Measurements from ENCODE around the gene SLC15A4.
A peak's percentile ranks its signal among the peaks of the same experiment; 100 is the strongest.
"Not testable (repeated sequence)": the region's sequence is repeated elsewhere in the genome, so short reads cannot be mapped to it uniquely, and the experiment has no call there.

SLC15A4 gene

DNA sequence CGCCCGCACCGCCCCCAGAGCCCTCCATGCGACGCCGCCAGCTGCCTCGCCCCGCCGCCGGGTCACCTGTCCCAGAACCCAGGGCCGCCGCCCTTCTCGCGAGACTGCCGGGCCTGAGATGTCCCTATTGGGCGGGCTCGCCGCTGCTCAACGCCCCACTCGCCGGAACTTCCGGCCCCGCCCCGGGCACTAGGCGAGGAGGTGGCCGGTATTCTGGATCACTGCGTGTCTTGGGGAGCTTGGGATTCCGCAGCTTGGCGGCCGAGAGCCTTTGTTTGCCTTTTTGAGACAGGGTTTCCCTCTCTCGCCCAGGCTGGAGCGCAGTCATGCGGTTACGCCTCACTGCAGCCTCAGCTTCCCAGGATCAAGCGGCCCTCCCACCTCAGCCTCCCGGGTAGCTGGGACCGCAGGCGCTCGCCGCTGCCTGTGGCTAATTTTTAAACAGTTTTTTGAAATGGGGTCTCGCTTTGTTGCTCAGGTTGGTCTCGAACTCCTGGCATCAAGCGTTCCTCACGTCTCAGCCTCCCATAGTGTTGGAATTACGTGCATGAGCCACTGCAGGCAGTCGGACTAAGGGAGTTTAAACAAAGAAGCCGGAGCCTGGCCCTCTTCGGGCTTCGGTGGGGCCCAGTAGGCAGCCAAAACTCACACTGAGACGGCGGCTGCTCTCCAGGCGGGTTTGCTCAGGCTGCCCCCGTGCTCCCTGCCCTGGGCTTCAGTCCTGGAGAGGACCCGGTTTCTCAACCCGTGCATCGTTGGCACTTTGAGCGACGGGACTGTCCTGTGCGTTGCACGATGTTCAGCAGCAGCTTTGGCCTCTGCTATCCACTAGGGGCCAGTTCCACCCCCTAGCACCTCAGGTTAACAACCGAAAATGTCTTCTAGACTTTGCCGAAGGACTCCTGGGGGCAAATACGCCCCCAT lies at the start of gene SLC15A4:
SLC15A4 (minus strand) TSS at position 43 of the 924 bp plus-strand sequence; CDS start at position 28, 15 bp downstream.
- peak; percentile 94 for DNase-seq (ENCODE audit: low spot score)

DNA sequence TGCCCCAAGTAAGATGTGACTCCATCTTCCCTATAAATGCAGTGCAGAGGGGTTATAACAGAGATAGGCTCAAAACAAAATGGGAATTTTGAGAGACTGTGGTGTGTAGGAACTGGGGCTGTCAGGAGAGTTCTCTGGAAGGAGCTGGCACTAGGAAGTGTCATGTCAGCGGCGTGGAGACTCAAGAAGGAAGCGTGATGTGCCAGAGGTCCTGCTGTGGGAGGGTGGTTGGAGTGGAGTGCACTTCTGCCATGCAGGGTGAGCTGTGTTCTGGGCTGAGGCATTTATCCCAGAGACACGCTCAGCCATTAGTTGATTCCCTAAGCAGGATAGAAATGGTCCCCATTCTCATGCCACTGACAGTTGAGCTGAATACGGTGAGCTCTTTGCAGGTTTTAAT lies 48.5 kb upstream of the SLC15A4 start:
- DNase-seq (ENCODE audit: low spot score) = no peak

GRCh38 chr12:128871516-128871892 lies 47.7 kb upstream of the SLC15A4 start:
- no peak for DNase-seq (ENCODE audit: low spot score)

DNA sequence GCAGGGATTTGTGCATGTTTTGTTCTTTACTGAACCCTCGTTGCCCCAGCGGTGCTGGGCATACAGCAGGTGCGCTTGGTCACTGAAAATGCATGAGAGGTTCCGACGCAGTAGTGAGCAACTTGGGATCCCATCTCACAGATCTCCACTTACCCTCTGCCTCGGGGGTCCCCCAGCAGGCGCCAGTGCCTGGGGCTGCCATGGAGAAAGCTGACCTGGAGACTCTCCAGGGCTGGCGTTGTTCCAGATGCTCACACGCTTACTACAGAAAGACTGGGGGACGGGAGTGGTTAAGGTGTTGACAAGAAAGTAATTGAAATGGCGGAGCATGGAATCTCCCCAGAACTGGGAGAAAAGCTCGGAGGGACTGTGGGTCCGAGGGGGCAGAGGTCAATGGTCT lies 43.7 kb upstream of the SLC15A4 start:
- no peak for DNase-seq (ENCODE audit: low spot score)

DNA sequence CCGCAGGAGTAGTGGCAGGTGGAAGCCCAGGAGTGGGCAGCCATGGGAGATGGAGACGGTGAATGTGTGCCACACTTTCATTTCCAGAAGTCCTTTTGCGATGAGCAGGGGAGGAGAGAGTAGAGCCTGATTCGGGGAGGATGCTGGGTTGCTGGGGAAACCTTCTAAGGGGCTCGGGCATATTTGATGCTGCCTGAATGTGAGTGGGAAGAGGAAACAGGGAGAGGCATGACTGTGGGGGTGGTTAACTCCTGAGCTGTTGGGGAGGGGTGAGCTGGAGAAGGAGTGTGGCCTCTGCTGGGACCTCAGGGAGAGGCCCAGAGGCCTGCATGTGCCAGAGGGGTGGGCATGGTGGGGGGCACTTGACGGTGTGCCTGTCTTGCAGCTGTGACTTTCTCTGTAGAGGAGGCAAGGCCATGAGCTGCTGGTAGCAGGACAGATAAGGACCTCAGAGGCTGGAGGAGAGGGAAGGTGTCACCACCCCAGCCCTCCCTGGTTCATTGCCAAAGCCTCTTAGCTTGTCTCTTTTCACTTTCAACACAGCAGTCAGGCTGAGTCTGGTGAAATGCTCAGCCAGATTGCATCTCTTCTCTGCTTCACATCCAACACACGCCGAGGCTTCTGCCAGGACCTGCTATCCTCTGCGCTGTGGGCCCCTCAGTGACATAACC lies 40.9 kb upstream of the SLC15A4 start:
- no peak for DNase-seq (ENCODE audit: low spot score)

GRCh38 chr12:128863957-128864356 lies 40.2 kb upstream of the SLC15A4 start:
- DNase-seq (ENCODE audit: low spot score) = no peak

- DNase-seq (ENCODE audit: low spot score) = no peak
Observed at GRCh38 chr12:128861226-128862016, 37.7 kb upstream of the SLC15A4 start.

DNA sequence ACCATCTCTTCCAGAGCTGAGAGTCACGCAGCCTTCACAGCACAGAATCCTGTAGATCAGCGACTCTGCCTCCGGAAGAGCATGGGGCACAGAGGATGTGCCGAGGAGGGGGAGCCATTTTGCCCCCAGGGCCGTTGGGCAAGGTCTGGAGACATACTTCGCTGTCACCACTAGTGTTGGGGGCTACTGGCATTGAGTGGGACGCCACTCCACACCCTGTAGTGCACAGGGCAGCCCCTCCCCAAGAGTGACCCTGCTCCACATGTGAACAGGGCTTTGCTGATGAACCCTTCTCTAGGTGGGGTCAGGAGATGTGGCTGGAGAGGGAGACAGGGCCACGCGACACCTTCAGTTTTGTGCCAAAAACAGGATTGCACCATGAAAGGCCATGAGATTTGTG lies 35.6 kb upstream of the SLC15A4 start:
- DNase-seq (ENCODE audit: low spot score) = no peak

GRCh38 chr12:128857133-128857763 lies 33.5 kb upstream of the SLC15A4 start:
- DNase-seq (ENCODE audit: low spot score) = no peak

- no peak for DNase-seq (ENCODE audit: low spot score)
Observed at GRCh38 chr12:128856791-128857078, 33.0 kb upstream of the SLC15A4 start.

- DNase-seq (ENCODE audit: low spot score) = no peak
Observed at GRCh38 chr12:128856035-128856790, 32.5 kb upstream of the SLC15A4 start.

DNA sequence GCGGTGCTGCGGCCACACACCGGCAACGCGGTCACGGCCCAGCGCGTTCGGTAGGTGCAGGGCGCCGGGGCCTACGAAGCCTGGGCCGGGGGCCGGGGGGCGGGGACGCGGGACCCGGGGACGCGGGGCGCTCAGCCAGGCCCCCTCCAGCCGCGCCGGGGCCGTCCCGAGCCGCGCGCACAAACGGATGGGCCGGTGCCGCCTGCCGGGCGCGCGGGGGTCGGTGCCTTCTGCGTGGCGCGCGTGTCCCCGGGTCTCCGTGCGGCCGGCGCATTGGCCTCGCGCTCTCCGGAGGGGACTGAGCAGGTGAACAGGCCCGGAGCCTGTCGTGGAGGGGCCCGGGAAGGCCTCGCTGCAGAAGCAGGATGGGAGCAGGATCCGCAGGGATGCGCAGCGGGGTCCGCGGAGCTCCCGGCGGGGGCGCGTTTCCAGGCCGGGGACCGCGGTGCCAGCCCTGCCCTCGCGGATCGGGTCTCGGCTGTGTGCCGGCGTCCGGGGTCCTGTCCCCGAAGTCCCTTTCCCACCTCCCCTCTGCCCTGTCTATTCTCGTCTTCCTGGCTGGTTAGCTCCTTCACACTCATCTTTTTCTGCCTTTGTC lies 29.9 kb upstream of the SLC15A4 start:
- DNase-seq (ENCODE audit: low spot score) = no peak

DNA sequence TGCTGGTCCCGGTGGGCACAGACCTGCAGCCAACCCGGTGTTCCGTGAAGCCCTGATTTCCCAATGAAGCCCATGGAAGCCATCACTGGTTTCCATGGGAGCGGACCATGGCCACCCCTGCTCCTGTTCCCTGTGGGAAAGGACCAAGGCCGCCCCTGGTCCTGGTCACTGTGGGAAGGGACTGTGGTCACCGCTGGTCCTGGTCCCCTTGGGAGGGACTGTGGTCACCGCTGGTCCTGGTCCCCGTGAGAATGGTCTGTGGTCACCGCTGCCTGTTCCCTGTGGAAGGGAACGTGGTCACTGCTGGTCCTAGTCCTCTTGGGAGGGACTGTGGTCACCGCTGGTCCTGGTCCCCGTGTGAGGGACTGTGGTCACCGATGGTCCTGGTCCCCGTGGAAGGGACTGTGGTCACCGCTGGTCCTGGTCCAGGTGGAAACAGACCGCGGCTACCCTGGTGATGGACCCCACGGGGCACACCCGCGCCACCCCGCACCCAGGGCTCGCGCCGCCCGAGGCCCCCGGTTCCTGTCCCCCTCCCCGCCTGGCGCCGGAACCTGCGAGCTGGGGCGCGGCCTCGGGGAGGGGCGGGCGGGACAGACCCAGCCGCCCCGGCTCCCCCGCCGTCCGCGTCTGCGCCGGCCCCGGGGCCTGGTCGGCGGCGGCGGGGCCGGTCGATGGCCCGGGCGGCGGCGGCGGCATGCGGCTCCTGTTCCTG lies 29.3 kb upstream of the SLC15A4 start, which contains the start of gene GLT1D1:
GLT1D1 (plus strand) TSS at position 594 of the 715 bp plus-strand sequence; CDS start at position 698, 104 bp downstream.
- no peak for DNase-seq (ENCODE audit: low spot score)

DNA sequence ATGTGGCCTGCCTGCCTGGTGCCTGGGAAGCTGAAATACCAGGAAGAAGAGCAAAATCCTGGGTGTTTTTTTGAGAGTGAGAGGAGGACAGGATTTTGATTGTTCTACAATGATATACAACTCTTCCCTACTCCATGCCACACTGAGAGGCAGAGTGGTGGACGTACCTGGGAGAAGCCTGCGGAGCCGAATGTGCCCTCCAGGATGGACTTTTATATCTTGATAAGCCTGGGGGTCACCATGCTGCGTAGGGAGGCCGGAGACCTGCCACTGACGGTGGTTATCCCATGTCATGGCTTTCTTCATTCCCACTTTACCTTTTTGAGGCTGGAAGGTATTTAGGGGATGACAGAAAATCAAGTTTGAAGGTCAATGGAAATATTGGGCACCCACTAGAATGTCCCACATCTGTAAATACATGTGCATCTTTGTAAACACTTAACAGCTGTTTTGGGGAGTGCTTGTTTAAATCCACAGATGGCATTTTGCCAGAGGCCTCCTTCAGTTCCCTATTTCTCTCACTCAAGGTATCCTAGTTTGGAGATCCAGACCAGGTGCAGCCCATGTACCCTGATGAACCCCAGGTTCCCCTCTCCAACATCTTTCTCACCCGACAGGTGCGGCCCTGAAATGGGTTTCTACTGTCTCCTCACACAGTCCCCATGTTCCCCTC lies 28.4 kb upstream of the SLC15A4 start:
- DNase-seq (ENCODE audit: low spot score) = no peak

- DNase-seq (ENCODE audit: low spot score) = not testable (repeated sequence)
Observed at GRCh38 chr12:128851429-128851828, 27.7 kb upstream of the SLC15A4 start.

- DNase-seq (ENCODE audit: low spot score) = no peak
Observed at GRCh38 chr12:128850400-128850799, 26.6 kb upstream of the SLC15A4 start.

- DNase-seq (ENCODE audit: low spot score) = not testable (repeated sequence)
Observed at GRCh38 chr12:128849806-128850205, 26.0 kb upstream of the SLC15A4 start.

GRCh38 chr12:128848371-128848770 lies 24.6 kb upstream of the SLC15A4 start:
- DNase-seq (ENCODE audit: low spot score) = no peak

GRCh38 chr12:128846671-128847070 lies 22.9 kb upstream of the SLC15A4 start:
- not testable (repeated sequence) for DNase-seq (ENCODE audit: low spot score)

Measured in COLO829 (cell line).